GM12865 (cell line): ENCODE results near the gene EEF1E1.

Experiments
- DNase-seq: peaks from one replicate; pipeline ENCODE4 v3.0.0; 2010; ENCODE audit warnings: low read depth
- H3K4me3 ChIP-seq: 2 replicates; pipeline ENCODE4 v1.5.1; 2011; ENCODE audit warnings: mild to moderate bottlenecking, low read depth, low read length, control low read depth
- CTCF ChIP-seq: IDR thresholded peaks from 2 replicates; pipeline ENCODE4 v1.5.1; 2011; ENCODE audit warnings: low read length, control low read depth, low read depth, inconsistent platforms; ENCODE audit not compliant: insufficient read depth; ENCODE audit errors: missing control alignments

Gene EEF1E1

GRCh38 chr6:8064638-8065518, 37.5 kb downstream of the EEF1E1 start:
- TF ChIP-seq CTCF: no peak
- peak overlapping the region; percentile 77 for H3K4me3 ChIP-seq
- peak; percentile 26 for DNase-seq

GRCh38 chr6:8063761-8064637, 38.3 kb downstream of the EEF1E1 start, which contains the start of gene BLOC1S5:
BLOC1S5 (minus strand) TSS chr6:8064389; CDS start chr6:8064376, 13 bp downstream.
- DNase-seq: peak; percentile 98
- peak within 1 kb of the TSS; percentile 77 for H3K4me3 ChIP-seq
- no peak for TF ChIP-seq CTCF

- TF ChIP-seq CTCF: no peak
- no peak overlapping the region for H3K4me3 ChIP-seq
- no peak for DNase-seq
These were observed 40.6 kb downstream of the EEF1E1 start for GRCh38 chr6:8061736-8062135.

GRCh38 chr6:8060346-8060745, 42.0 kb downstream of the EEF1E1 start:
- no peak for DNase-seq
- TF ChIP-seq CTCF: no peak
- H3K4me3 ChIP-seq: no peak overlapping the region

- DNase-seq: peak; percentile 33
- TF ChIP-seq CTCF: peak; percentile 4
- H3K4me3 ChIP-seq: no peak overlapping the region
These were observed 43.2 kb downstream of the EEF1E1 start for GRCh38 chr6:8059129-8059528.

GRCh38 chr6:8057793-8058192, 44.6 kb downstream of the EEF1E1 start:
- no peak overlapping the region for H3K4me3 ChIP-seq
- no peak for TF ChIP-seq CTCF
- no peak for DNase-seq
